Superior temporal gyrus (tissue), 1 donor: ENCODE data around the gene ZBTB7C.

ENCODE experiments used
- DNase-seq: peaks from one replicate; pipeline ENCODE4 v3.0.0-alpha.2; 2016; ENCODE audit errors: extremely low spot score

The ZBTB7C gene

GRCh38 chr18:48354746-48355260 is 54.4 kb downstream of the ZBTB7C start:
- DNase-seq: no peak

GRCh38 chr18:48352051-48352755 is 57.0 kb downstream of the ZBTB7C start:
- DNase-seq: no peak

GRCh38 chr18:48351216-48352050 is 57.8 kb downstream of the ZBTB7C start:
- no peak for DNase-seq

- no peak for DNase-seq
Observed at GRCh38 chr18:48348739-48349138, 60.4 kb downstream of the ZBTB7C start.

GRCh38 chr18:48347756-48348326 is 61.3 kb downstream of the ZBTB7C start:
- DNase-seq: no peak

- DNase-seq: no peak
Observed at GRCh38 chr18:48345596-48345995, 63.6 kb downstream of the ZBTB7C start.

GRCh38 chr18:48342581-48342980 is 66.6 kb downstream of the ZBTB7C start:
- no peak for DNase-seq

- DNase-seq: peak; percentile 24
Observed at GRCh38 chr18:48342125-48342524, 67.1 kb downstream of the ZBTB7C start.

GRCh38 chr18:48340560-48340959 is 68.6 kb downstream of the ZBTB7C start:
- DNase-seq: peak; percentile 40

GRCh38 chr18:48339692-48340091 is 69.5 kb downstream of the ZBTB7C start:
- DNase-seq: no peak

- DNase-seq: no peak
Observed at GRCh38 chr18:48338915-48339314, 70.3 kb downstream of the ZBTB7C start.

- no peak for DNase-seq
Observed at GRCh38 chr18:48337053-48337452, 72.1 kb downstream of the ZBTB7C start.

GRCh38 chr18:48336332-48336731 is 72.9 kb downstream of the ZBTB7C start:
- no peak for DNase-seq

GRCh38 chr18:48335829-48336228 is 73.4 kb downstream of the ZBTB7C start:
- DNase-seq: no peak

- no peak for DNase-seq
Observed at GRCh38 chr18:48334845-48335244, 74.3 kb downstream of the ZBTB7C start.

GRCh38 chr18:48333563-48333962 is 75.6 kb downstream of the ZBTB7C start:
- DNase-seq: no peak

- peak; percentile 22 for DNase-seq
Observed at GRCh38 chr18:48330016-48330991, 78.9 kb downstream of the ZBTB7C start.

- DNase-seq: no peak
Observed at GRCh38 chr18:48328473-48329210, 80.5 kb downstream of the ZBTB7C start.

- no peak for DNase-seq
Observed at GRCh38 chr18:48326901-48327675, 82.1 kb downstream of the ZBTB7C start.
